HepG2 (cell line): ENCODE data around the gene NVL. TPM values are rescaled to one million over a fixed set of nuclear protein-coding genes. Genes with fewer than 3 reads are reported as not detected.
A peak's percentile ranks its signal among the peaks of the same experiment; 100 is the strongest.

ENCODE experiments used
- AGO2 ChIP-seq: fragments of 200-400 bp; formaldehyde crosslinking; optimal IDR thresholded peaks from 2 replicates; pipeline ENCODE3; 2017; ENCODE audit warnings: mild to moderate bottlenecking, low read depth, low read length, moderate library complexity
- ATRX ChIP-seq: sonication (generic); formaldehyde crosslinking; IDR thresholded peaks from 2 replicates; pipeline ENCODE4 v1.4.0; 2020; ENCODE audit warnings: missing genetic modification reagents, borderline replicate concordance
- CENPT ChIP-seq: sonication (generic); formaldehyde crosslinking; IDR thresholded peaks from 2 replicates; pipeline ENCODE4 v1.8.0; 2022; ENCODE audit warnings: low read depth, mild to moderate bottlenecking, moderate library complexity, missing genetic modification reagents
- CHCHD3 ChIP-seq: sonication (generic); formaldehyde crosslinking; IDR thresholded peaks from 2 replicates; pipeline ENCODE4 v1.8.0; 2022; ENCODE audit warnings: mild to moderate bottlenecking, missing genetic modification reagents, moderate library complexity
- CSRNP1 ChIP-seq: sonication (generic); formaldehyde crosslinking; IDR thresholded peaks from 2 replicates; pipeline ENCODE4 v1.8.1; 2023; ENCODE audit warnings: mild to moderate bottlenecking, missing genetic modification reagents
- ELK4 ChIP-seq: sonication (generic); formaldehyde crosslinking; IDR thresholded peaks from 2 replicates; pipeline ENCODE4 v1.9.0; 2021; ENCODE audit warnings: missing genetic modification reagents, borderline replicate concordance
- GTF2F1 ChIP-seq: fragments of 150-350 bp; IDR thresholded peaks from 2 replicates; pipeline ENCODE4 v1.6.1; 2014; ENCODE audit warnings: low read length
- HIVEP1 ChIP-seq: sonication (generic); formaldehyde crosslinking; IDR thresholded peaks from 2 replicates; pipeline ENCODE4 v1.4.0; 2020; ENCODE audit warnings: mild to moderate bottlenecking, missing genetic modification reagents
- HOXA7 ChIP-seq: sonication (generic); formaldehyde crosslinking; IDR thresholded peaks from 2 replicates; pipeline ENCODE4 v1.8.1; 2022; ENCODE audit warnings: mild to moderate bottlenecking, missing genetic modification reagents, moderate library complexity
- ISX ChIP-seq: sonication (generic); formaldehyde crosslinking; conservative IDR thresholded peaks from 2 replicates; pipeline ENCODE4 v1.5.0; 2020; ENCODE audit warnings: missing genetic modification reagents
- KLF16 ChIP-seq, 2 experiments: sonication (generic) in 1 of 2; formaldehyde crosslinking in 1 of 2; IDR thresholded peaks; 2 replicates each; pipeline versions ENCODE4 v1.6.1 to v1.8.0; 2016 to 2023; ENCODE audit warnings: missing genetic modification reagents in 2 of 2, missing compliant biosample characterization in 1 of 2
- MTA1 ChIP-seq: sonication (generic); formaldehyde crosslinking; IDR thresholded peaks from 2 replicates; pipeline ENCODE4 v1.4.0; 2020; ENCODE audit warnings: missing genetic modification reagents, mild to moderate bottlenecking, borderline replicate concordance
- NFIC ChIP-seq: IDR thresholded peaks from 2 replicates; pipeline ENCODE4 v1.6.1; 2012; ENCODE audit warnings: mild to moderate bottlenecking, low read length, inconsistent platforms
- REPIN1 ChIP-seq: sonication (generic); formaldehyde crosslinking; IDR thresholded peaks from 2 replicates; pipeline ENCODE4 v1.8.0; 2022; ENCODE audit warnings: missing genetic modification reagents, low read depth, mild to moderate bottlenecking, borderline replicate concordance
- SAFB2 ChIP-seq: sonication (generic); formaldehyde crosslinking; IDR thresholded peaks from 2 replicates; pipeline ENCODE4 v1.5.1; 2020; ENCODE audit warnings: missing genetic modification reagents, low read depth, mild to moderate bottlenecking, borderline replicate concordance
- SOX13 ChIP-seq, 3 experiments: fragments of 450-650 bp in 1 of 3; sonication (generic) in 1 of 3; formaldehyde crosslinking in 1 of 3; IDR thresholded peaks in 2 of 3; conservative IDR thresholded peaks in 1 of 3; 2 replicates each; pipeline versions ENCODE4 v1.5.0 to v1.6.1; 2016 to 2020; ENCODE audit warnings: antibody characterized with exemption in 1 of 3, mild to moderate bottlenecking in 1 of 3, missing compliant biosample characterization in 1 of 3, missing genetic modification reagents in 1 of 3, moderate library complexity in 1 of 3
- TBX3 ChIP-seq: fragments of 450-650 bp; IDR thresholded peaks from 2 replicates; pipeline ENCODE4 v1.6.1; 2017; ENCODE audit warnings: antibody characterized with exemption, mild to moderate bottlenecking, inconsistent platforms, borderline replicate concordance
- TFDP2 ChIP-seq: sonication (generic); formaldehyde crosslinking; IDR thresholded peaks from 2 replicates; pipeline ENCODE4 v1.4.0; 2020; ENCODE audit warnings: missing genetic modification reagents
- XRCC5 ChIP-seq: fragments of 200-400 bp; formaldehyde crosslinking; optimal IDR thresholded peaks from 2 replicates; pipeline ENCODE3; 2017; ENCODE audit warnings: mild to moderate bottlenecking, low read length
- ZKSCAN5 ChIP-seq: sonication (generic); formaldehyde crosslinking; IDR thresholded peaks from 2 replicates; pipeline ENCODE4 v1.5.1; 2020; ENCODE audit warnings: mild to moderate bottlenecking, missing genetic modification reagents
- ZMYM2 ChIP-seq: sonication (generic); formaldehyde crosslinking; IDR thresholded peaks from 2 replicates; pipeline ENCODE4 v1.8.0; 2022; ENCODE audit warnings: mild to moderate bottlenecking, missing genetic modification reagents
- ZNF274 ChIP-seq: sonication (generic); formaldehyde crosslinking; IDR thresholded peaks from 2 replicates; pipeline ENCODE4 v1.5.1; 2020; ENCODE audit warnings: mild to moderate bottlenecking, missing genetic modification reagents
- ZNF317 ChIP-seq: sonication (generic); formaldehyde crosslinking; IDR thresholded peaks from 2 replicates; pipeline ENCODE4 v1.5.0; 2020; ENCODE audit warnings: mild to moderate bottlenecking, missing genetic modification reagents
- ZNF460 ChIP-seq: sonication (generic); formaldehyde crosslinking; IDR thresholded peaks from 2 replicates; pipeline ENCODE4 v1.5.1; 2020; ENCODE audit warnings: missing genetic modification reagents, mild to moderate bottlenecking, borderline replicate concordance
- ZNF577 ChIP-seq: sonication (generic); formaldehyde crosslinking; IDR thresholded peaks from 2 replicates; pipeline ENCODE4 v1.4.0; 2020; ENCODE audit warnings: mild to moderate bottlenecking, low read depth, missing genetic modification reagents, borderline replicate concordance
- ZNF598 ChIP-seq: sonication (generic); formaldehyde crosslinking; IDR thresholded peaks from 2 replicates; pipeline ENCODE4 v1.5.1; 2020; ENCODE audit warnings: mild to moderate bottlenecking, missing genetic modification reagents, borderline replicate concordance
- polyA plus RNA-seq, 8 experiments: library from polyadenylated mRNA; depleted of rRNA in 3 of 8; stranded (reverse) in 7 of 8; unstranded in 1 of 8; fragments of >200 nt; fragmentation: Illumina TruSeq in 4 of 8; extraction: Trizol in 4 of 8; gene quantifications; 2 replicates each; pipeline versions ENCODE4 v1.2.1 to v1.2.3, GENCODE V29; 2011 to 2016; ENCODE audit warnings: low read depth in 4 of 8, missing spikeins in 1 of 8, mixed read lengths in 1 of 8; ENCODE audit not compliant: insufficient read depth in 1 of 8
- total RNA-seq, 5 experiments: library from RNA; depleted of rRNA; stranded (reverse); fragments of >200 nt; fragmentation: Illumina TruSeq; extraction: Trizol; gene quantifications; 2 replicates each; pipeline ENCODE4 v1.2.3, GENCODE V29; 2016; ENCODE audit warnings: low read depth in 1 of 5

Gene NVL
- total and polyA plus RNA-seq, 2 of the 13 experiments (the other 11 are each of a cell fraction or from before 2014, with no cell fraction given): 8.3 to 21.0 TPM

- TF ChIP-seq ELK4 (CRISPR knock-in tag) (no peak), ZMYM2 (CRISPR knock-in tag) (no peak), CENPT (no peak), ATRX (CRISPR knock-in tag) (no peak), REPIN1 (CRISPR knock-in tag) (no peak), GTF2F1 (no peak), SOX13 (IDR thresholded peaks at IDR 0.05) (no peak), SOX13 (CRISPR knock-in tag; conservative IDR thresholded peaks at IDR 0.05 in 1 of 2, IDR thresholded peaks at IDR 0.05 in 1 of 2) (no peak), ZNF598 (CRISPR knock-in tag) (peak; percentile 70; the same call in 1 of the 2 replicates), ZNF460 (CRISPR knock-in tag) (no peak), ZKSCAN5 (no peak), KLF16 (CRISPR knock-in tag; IDR thresholded peaks at IDR 0.05) (peak in 1 of 2 experiments; percentile 83; a peak in 1 of 4 replicates), TBX3 (no peak), CSRNP1 (CRISPR knock-in tag) (peak; percentile 62), ZNF317 (CRISPR knock-in tag) (peak; percentile 67; the same call in 1 of the 2 replicates), HIVEP1 (no peak), ZNF577 (no peak), HOXA7 (CRISPR knock-in tag) (no peak), XRCC5 (peak; percentile 78), ISX (no peak), ZNF274 (CRISPR knock-in tag) (no peak; the same call in 1 of the 2 replicates), MTA1 (CRISPR knock-in tag) (peak; percentile 16; the same call in 1 of the 2 replicates), TFDP2 (CRISPR knock-in tag) (peak; percentile 81), NFIC (no peak), CHCHD3 (CRISPR knock-in tag) (no peak), SAFB2 (CRISPR knock-in tag) (no peak), AGO2 (no peak)
These were observed at the start of gene NVL (continued) for GRCh38 chr1:224329842-224330753.
